NCI-H2081 treated with DMSO at 0.1 percent for 48 hours (cell line): ENCODE results near the gene PET100.

Source experiments
- DNase-seq: peaks from one replicate; lab custom pipeline; 2025; lab: John Stamatoyannopoulos, UW

Gene PET100

DNA sequence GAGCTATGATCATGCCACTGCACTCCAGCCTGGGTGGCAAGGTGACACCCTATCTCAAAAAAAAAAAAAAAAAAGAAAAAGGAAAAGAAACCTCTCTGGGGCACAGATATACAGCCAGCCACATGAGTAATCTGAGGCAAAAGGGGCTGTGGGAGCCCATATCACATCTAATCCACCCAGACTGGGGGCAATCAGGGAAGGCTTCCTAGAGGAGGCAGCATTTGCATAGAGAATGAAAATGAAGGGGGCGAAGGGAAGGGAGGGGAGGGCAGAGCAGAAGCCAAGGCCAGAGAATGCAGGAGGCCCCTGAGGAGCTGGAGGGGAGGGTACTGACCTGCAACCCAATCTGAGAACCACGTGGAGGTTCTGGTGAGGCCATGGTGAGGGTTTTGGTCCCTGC lies 20.6 kb downstream of the PET100 start:
- DNase-seq, result no peak

DNA sequence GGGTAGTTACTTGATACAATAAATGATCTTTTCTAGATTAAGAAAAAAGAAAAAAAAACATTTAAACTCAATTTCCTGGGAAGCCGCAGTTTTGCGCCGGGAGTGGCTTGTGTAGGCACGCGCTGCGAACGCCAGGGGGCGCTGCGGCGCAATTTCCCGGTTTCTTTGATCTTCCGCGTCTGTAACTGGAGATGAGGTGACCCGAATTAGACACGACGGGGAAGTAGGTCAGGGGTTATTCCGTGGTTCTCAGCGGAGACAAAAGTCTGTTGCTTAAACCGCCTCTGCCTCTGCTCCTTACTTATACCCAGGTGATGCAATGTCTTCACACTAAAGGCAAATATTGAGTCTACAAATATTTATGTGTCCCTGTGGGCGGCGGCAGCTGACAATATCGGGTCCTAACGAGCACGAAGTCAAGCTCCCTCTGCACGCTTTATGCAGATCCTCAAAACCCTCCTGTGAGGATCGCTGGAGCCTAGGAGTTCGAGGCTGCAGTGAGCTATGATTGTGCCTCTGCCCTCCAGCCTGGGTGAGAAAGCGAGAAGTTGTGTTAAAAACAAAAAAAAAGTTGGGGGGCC lies 22.6 kb downstream of the PET100 start:
- DNase-seq, result no peak

DNA sequence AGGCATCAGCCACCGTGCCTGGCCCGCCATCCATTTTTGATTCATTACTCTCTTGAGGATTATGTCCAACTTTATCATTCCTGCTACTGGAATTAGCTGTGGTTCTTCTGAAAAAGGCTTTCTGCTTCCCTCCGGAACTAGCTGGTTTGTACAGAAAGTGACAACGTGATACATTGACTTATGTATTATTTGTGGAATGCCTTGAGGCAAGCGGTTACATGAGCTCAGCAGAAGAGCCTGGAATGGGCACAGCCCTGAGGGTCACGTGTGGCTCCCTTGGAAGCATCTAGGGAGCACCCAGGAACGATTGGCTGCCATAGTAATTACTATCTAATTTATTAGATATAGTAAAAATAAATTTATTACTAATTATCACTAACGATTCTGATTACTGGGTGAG lies 24.8 kb downstream of the PET100 start:
- no peak for DNase-seq

DNA sequence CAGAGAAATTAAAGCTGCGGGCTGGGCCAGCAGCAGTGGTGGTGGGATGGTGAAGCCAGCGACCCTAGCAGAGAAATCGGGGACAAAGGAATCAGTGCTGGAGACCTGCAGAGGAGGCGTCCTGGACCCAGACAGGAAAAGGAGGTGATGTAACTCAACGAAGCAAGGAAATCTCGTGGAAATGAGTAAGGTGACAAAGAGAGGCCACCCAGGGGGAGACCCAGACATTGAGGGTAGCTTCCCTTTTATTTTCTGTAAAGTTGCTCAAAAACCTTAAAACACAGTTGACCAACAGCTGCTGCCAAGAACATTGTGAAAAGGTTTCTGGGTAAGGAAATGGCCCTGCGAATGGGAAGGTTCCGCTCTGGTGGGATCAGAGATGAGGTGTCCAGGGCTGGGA lies 26.0 kb downstream of the PET100 start:
- no peak for DNase-seq

DNA sequence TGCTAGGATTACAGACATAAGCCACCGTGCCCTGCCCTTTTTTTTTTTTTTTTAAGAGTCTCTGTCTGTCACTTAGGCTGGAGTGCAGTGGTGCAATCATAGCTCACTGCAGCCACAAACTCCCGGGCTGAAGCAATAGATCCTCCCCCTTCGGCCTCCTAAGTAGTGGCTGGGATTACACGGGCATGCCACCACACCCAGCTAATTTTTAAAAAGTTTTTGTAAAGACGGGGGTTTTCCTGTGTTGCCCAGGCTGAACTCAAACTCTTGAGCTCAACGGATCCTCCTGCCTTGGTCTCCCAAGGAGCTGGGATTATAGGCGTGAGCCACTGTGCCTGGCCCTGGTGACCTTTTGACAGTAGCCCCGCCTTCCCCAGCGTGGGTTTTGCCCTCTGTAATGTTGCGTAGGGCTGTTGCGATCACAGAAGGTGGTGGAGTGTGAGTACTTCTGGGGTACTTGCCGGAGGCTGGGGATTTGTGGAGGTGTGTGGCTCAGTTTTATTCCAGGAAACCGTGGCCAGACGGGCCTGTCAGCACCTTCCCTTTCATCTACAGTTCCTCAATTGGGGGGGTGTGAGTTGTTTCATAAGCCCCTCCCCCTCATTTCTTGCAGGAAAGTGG lies 27.6 kb downstream of the PET100 start:
- no peak for DNase-seq

DNA sequence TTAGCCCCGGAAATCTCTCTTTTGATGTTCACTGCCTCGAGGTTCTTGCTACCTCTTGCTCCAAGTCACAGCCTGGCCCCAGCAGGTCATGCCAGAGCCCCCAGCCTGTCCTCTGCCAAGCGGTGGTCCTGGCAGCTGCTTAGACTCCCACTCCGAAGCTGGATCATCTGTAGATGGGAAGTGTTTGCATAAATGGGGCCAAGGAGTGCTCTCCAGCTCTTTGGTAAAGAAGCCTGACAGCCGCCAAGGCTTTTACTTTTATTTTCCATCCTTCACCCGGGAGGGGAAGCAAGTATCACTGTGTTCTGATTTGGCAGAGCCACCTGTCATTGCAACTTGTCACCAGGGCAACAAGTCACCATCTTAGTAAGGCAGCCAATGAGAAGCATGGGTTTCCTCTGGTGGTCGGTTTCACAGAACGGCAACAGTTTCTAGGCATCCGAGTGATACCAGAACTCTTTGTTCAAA lies 28.7 kb downstream of the PET100 start:
- DNase-seq, result no peak

DNA sequence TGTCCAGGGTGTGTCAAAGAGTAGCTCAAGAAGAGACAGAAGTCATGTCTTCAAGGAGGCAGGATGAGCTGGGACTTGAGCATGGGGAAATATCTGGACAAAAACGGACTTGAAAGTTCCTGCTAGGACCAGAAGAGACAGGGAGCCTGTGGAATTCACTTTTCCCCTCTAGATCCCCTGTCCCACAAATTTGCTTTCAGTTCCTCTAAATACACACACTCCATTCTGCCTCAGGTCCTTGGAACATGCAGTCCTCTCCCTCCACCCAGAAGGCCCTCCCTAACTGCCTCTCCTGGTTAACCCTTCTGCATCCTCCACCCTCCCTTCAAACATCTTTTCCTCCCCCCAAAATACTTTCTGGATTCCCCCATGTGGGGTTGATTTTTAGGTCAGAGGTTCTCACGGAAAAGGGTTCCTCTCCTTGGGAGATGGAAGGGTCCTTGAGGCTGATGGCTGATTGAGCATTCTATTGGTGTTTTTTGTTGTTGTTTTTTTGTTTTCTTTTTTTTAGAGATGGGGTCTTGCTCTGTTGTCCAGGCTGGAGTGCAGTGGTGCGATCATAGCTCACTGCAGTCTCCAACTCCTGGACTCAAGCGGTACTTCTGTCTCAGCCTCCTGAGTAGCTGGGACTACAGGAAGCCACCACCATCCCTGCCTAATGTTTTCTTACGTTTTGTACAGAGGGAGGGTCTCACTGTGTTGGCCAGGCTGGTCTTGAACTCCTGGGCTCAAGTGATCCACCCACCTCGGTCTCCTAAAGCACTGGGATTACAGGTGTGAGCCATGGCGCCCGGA lies 32.3 kb downstream of the PET100 start:
- DNase-seq, result no peak

DNA sequence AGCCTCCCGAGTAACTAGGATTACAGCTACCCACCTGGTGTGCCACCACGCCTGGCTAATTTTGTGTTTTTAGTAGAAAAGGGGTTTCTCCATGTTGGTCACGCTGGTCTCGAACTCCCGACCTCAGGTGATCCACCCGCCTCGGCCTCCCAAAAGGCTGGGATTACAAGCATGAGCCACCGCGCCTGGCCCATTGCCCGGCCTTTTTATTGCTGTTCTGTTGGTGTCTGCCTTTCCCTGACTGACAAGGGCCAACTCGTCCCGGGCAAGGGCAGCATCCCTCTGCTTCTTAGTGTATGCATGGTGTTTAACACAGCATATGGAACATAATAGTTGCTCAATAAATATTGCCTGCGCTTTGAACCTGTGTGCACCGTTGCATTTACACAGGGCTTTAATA lies 33.1 kb downstream of the PET100 start:
- DNase-seq, result no peak

DNA sequence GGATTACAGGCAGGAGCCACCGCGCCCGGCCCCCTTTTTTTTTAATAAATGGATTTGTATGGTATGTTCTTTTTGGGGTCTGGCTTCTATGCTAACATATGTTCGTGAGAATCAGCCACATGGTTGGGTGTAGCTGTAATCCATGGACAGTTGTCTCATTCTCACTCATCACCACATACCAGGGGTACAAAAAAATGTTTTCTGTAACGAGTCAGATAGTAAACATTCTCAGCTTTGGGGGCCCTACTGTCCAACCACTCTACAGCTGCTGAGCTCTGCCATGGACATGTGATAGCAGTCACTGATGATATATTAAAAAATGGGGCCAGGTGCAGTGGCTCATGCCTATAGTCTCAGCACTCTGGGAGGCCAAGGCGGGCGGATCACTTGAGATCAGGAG lies 34.1 kb downstream of the PET100 start:
- DNase-seq, result no peak

DNA sequence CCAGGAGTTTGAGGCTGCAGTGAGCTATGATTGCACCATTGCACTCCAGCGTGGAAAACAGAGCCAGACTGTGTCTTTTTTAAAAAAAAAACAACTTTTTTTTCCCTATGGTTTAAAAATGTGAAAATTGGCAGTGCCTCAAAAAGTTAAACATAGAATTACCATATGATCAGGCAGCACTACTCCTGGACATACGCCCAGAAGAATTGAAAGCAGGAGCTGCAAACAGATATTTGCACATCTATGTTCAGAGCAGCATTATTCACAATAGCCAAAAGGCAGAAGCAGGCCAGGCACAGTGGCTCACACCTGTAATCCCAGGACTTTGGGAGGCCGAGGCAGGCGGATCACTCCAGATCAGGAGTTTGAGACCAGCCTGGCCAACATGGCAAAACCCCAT lies 35.5 kb downstream of the PET100 start:
- no peak for DNase-seq

DNA sequence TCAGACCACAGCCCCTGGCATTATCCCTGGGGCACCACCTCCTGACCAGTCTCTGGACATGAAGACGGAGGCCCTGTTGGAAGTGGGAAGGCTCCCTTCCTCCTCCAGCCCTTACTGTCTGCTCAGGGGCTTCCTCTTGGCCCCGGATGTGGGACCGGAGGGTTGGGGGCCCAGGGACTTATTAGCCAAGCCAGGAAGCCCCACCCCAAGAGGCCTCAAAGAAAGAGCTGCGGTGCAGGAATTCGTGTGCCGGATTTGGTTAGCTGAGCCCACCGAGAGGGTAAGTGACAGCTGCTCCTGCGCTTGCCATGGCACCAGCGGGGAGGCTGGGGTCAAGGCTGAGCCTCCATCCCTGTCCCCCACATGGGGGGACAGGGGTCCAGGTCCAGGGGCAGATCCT lies 39.2 kb downstream of the PET100 start, which contains the start of gene RETN:
TSS of gene RETN (plus strand) at position 208 of the 400 bp plus-strand sequence. CDS start 278 bp downstream, outside the sequence.
- DNase-seq, result no peak

DNA sequence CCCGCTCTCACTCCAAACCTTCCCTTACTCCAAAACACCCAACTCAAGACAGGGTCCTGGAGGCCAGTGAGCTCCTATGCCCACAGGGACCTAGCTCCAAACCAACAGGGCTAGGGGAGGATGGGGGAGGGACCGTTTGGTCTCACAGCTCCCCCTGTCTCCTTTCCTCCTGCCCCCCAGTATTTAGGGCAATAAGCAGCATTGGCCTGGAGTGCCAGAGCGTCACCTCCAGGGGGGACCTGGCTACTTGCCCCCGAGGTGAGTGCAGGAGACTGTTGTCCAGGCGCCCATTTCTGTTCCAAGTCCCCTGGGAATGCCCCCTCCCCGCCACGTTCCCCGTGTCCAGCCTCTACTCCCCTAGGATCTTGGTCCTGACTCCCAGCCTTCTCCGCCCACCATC lies 40.0 kb downstream of the PET100 start:
- DNase-seq, result no peak

DNA sequence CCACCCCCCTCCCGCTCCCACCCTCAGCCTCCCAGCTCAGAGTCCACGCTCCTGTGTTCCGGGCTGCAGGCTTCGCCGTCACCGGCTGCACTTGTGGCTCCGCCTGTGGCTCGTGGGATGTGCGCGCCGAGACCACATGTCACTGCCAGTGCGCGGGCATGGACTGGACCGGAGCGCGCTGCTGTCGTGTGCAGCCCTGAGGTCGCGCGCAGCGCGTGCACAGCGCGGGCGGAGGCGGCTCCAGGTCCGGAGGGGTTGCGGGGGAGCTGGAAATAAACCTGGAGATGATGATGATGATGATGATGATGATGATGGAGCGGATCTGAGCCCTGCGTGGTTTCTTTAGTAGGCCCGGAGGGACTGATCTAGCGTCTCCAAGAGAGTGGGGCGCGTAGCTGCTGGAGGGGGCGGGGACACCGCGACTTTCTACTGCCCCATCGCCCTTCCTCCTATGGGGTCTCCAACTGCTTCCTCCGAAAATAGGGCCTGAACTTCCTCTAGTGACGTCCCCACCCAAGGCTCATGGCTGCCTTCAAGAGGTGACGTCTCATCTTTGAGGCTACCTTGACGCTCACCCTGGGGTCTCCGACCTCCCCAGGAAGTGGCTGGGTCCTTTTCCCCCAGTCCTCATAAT lies 40.7 kb downstream of the PET100 start:
- DNase-seq, result no peak

DNA sequence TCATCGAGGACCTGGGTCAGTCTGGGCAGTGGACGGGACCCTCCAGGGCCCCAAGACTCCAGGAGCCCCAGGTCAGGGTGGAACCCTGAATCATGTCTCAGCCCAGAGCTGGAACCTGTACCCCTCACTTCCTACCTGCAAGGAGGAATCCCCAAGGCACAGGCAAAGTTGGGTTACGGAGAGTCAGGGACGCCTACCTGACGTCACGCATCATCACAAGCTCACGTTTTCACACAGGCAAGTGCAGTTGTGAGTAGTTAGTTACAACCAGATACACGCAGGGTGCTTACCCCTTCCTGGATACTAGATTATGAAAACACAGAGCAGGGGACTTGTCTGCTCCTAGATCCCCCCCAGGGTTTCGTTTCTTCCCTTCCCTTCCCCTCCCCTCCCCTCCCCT lies 41.2 kb downstream of the PET100 start:
- no peak for DNase-seq

DNA sequence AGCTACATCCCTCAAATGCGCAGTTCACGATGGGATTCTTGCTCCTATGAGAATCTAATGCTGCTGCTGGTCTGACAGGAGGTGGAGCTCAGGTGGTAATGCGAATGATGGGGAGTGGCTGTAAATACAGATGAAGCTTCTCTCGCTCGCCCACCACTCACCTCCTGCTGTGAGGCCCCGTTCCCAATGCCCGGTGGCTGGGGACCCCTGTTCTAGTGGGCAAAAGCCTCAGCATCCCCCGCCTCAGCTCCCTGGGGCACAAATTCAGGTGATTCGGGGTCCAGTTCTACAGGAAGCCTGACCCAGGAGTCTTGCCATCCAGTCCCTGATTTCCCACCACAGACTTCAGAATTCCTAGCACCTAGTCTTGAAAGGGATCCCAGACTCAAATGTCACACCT lies 42.9 kb downstream of the PET100 start:
- no peak for DNase-seq

DNA sequence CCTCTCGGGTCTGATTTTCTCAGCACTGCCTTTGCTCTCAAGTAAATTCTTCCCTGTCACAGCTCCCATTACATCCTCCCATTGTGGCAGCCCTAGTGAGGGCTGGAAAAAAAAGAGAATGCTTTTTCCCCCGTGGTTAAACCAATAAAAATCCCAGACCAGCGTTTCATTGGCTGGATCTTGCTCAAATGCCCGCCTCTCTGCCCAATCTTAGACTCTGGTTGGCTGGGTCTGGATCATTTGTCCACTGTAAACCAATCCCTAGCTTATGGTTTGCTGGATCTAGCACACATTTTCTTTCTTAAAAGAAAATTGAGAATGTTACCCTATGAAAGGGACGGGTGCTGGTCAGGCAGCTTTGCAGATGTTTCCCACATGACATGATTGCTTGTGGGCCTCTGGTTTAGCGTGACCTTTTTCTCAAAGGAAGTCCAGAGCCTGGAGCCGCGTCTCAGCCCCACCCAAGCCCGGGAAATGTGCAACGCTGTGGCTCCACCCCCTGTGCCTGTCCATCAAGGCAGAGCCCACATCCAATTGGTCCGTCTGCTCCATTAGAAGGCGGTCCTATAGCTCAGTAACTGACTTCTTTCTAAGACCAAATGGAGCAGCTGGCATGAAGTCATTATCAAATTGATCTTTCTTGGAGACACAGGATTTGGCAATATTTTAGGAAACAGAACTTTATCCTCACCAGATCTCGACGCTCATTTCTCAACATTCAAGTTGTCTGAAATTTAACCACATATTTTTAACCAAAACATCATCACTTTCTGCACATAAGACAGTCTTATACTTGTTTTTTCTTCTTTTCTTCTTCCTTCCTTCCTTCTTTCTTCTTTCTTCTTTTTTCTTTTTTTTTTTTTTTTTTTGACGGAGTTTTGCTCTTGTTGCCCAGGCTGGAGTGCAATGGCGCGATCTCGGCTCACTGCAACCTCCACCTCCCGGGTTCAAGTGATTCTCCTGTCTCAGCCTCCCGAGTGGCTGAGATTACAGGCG lies 44.7 kb downstream of the PET100 start:
- peak; percentile 3 for DNase-seq

DNA sequence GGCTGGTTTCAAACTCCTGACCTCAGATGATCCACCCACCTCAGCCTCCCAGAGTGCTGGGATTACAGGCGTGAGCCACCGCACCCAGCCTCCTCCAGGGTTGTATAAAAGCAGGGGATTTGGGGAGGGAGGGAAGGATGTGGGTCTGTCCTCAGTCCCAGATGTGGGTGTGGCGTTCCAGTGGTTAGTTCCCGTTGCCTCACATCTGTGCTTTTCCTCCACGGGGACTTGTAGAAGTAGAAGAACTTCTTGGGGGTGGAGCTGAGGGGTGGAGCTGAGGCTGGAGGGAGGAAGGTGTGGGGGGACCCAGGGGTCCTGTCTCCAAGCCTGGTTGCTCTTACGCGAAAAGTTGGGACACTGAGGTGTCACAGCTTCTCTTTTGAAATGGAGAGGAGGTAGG lies 46.8 kb downstream of the PET100 start:
- DNase-seq, result no peak

DNA sequence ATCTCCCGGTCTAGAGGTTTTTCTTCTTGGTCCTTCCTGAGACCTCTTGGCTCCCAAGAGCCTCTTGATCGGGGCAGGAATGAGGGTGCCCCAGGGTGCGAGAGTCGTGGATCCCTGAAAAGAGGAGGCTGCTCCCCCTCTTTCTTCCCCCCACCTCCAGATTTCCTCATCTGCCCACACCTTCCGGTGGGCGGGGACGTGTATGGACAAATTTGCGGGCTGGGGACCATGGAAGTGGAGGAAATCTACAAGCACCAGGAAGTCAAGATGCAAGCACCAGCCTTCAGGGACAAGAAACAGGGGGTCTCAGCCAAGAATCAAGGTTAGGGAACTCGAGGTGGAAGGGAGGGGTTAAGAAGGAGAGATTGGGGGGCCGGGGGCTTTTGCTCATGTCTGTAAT lies 47.3 kb downstream of the PET100 start, which contains the start of gene MCEMP1:
TSS of gene MCEMP1 (plus strand) at position 237 of the 400 bp plus-strand sequence. CDS start at position 268, 31 bp downstream.
- DNase-seq, result no peak

DNA sequence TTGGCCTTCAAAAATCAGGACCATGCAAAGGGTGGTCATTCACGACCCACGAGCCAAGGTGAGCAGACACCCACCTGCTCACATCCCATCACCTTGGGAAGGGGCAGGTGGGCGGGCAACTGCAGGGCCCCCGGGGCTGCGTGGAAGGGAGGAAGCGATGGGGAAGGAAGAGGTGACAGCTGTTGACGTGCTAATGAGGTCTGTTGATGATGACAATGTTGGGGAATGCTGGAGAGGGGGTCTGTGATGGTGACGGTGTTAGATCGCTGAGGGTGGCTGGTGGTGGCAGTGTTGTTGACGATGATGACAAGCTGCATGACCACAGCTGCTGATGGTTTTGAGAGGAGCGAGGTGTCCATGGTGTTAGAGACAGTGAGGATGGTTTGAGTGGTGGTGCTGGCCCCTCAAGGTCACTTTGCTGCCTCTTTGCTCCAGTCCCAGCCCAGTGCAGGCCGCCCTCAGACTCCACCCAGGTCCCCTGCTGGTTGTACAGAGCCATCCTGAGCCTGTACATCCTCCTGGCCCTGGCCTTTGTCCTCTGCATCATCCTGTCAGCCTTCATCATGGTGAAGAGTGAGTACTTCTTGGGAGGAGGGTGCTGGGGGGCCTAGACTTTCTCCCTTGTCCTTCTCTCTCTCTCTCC lies 48.2 kb downstream of the PET100 start:
- no peak for DNase-seq

DNA sequence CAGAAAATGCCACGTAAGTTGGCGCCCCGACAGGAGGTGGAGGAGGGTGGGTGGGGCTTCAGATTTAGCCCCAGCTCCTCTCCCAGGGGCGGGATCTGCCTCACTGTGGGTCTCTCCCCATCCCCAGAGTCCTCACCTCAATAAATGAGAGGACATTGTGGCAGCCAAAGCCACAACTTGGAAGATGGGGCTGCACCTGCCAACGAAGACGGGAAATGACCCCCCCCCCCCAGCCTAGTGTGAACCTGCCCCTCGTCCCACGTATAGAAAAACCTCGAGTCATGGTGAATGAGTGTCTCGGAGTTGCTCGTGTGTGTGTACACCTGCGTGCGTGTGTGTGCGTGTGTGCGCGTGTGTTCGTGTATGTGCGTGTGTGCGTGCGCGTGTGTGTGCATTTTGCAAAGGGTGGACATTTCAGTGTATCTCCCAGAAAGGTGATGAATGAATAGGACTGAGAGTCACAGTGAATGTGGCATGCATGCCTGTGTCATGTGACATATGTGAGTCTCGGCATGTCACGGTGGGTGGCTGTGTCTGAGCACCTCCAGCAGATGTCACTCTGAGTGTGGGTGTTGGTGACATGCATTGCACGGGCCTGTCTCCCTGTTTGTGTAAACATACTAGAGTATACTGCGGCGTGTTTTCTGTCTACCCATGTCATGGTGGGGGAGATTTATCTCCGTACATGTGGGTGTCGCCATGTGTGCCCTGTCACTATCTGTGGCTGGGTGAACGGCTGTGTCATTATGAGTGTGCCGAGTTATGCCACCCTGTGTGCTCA lies 49.6 kb downstream of the PET100 start:
- DNase-seq, result no peak
